B cell (primary cell): ENCODE measurements around the gene MIDN.

ENCODE experiments used
- EZH2 ChIP-seq: IDR thresholded peaks from 2 replicates; pipeline ENCODE4 v1.6.1; 2012; ENCODE audit warnings: borderline replicate concordance, low read depth, mild to moderate bottlenecking, moderate library complexity, low read length; ENCODE audit not compliant: insufficient read depth, poor library complexity, severe bottlenecking
- TF ChIP-seq, protein P1 (sequence below): fragments of 200-600 bp; IDR thresholded peaks from one replicate; pipeline ENCODE4 v1.8.0; 2022; ENCODE audit warnings: antibody characterized with exemption, mild to moderate bottlenecking

DNA sequence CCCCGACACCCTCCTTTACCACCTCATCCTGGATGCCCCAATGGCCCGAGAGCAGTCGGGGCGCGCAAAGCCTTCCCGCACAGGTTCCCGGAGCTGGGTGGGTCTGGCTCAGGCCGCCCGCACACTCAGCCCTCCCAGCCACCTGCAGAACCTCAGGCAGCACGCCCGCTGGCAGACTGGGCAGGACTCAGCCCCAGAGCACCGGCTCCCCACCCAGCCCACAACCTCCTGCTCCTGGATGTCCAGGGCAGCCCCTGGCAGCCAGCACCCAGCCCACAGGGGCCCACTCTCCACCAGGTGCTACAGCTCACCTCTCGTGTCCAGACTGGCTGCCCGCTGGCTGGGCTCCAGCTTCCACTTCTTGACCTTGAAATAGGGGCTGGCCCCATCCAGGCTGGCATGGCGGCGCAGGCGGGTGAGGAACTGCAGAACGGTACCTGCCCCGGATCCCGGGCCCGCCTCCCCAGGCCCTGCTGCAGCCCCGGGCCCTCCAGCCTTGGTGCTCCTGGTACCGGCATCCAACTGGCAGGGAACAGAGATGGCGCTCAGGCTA, 15.2 kb upstream of the MIDN start:
- TF ChIP-seq, protein P1, sequence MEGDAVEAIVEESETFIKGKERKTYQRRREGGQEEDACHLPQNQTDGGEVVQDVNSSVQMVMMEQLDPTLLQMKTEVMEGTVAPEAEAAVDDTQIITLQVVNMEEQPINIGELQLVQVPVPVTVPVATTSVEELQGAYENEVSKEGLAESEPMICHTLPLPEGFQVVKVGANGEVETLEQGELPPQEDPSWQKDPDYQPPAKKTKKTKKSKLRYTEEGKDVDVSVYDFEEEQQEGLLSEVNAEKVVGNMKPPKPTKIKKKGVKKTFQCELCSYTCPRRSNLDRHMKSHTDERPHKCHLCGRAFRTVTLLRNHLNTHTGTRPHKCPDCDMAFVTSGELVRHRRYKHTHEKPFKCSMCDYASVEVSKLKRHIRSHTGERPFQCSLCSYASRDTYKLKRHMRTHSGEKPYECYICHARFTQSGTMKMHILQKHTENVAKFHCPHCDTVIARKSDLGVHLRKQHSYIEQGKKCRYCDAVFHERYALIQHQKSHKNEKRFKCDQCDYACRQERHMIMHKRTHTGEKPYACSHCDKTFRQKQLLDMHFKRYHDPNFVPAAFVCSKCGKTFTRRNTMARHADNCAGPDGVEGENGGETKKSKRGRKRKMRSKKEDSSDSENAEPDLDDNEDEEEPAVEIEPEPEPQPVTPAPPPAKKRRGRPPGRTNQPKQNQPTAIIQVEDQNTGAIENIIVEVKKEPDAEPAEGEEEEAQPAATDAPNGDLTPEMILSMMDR, result no peak
- no peak for TF ChIP-seq EZH2
